SK-N-MC (cell line): ENCODE results near the gene CEP131.
A peak's percentile ranks its signal among the peaks of the same experiment; 100 is the strongest.

Experiments used
- DNase-seq: peaks from one replicate; pipeline ENCODE4 v3.0.0-alpha.2; 2011; ENCODE audit warnings: low read depth, low spot score
- H3K27ac ChIP-seq: fragments of 200-600 bp; sonication (generic); 2 replicates; pipeline ENCODE4 v1.5.1; 2016; ENCODE audit warnings: mixed run types
- H3K36me3 ChIP-seq: fragments of 200-600 bp; sonication (generic); 2 replicates; pipeline ENCODE4 v1.6.1; 2017; ENCODE audit warnings: antibody characterized with exemption, low read length, mixed read lengths; ENCODE audit not compliant: insufficient read depth
- H3K4me3 ChIP-seq: fragments of 200-600 bp; sonication (generic); 2 replicates; pipeline ENCODE4 v1.5.1; 2016
- H3K9ac ChIP-seq: fragments of 200-600 bp; sonication (generic); 2 replicates; pipeline ENCODE4 v1.8.0; 2017; ENCODE audit warnings: mixed run types, mixed read lengths; ENCODE audit not compliant: insufficient read length
- H3K9me3 ChIP-seq: fragments of 200-600 bp; sonication (generic); 2 replicates; pipeline ENCODE4 v1.6.1; 2017; ENCODE audit warnings: low read depth, mild to moderate bottlenecking, antibody characterized with exemption, low read length, moderate library complexity, mixed read lengths
- EZH2 ChIP-seq: fragments of 200-600 bp; sonication (generic); IDR thresholded peaks from one replicate; pipeline ENCODE4 v1.6.1; 2017; ENCODE audit warnings: antibody characterized with exemption
- FOXP2 ChIP-seq: optimal IDR thresholded peaks from 2 replicates; pipeline ENCODE3; 2011; ENCODE audit warnings: mild to moderate bottlenecking, moderate library complexity; ENCODE audit not compliant: insufficient read depth; ENCODE audit errors: extremely low read length, control extremely low read depth
- POLR2AphosphoS5 ChIP-seq: IDR thresholded peaks from 2 replicates; pipeline ENCODE4 v1.6.1; 2012; ENCODE audit warnings: mild to moderate bottlenecking, low read depth, low read length, borderline replicate concordance

Gene CEP131

GRCh38 chr17:81238490-81238814, 15.7 kb upstream of the CEP131 start:
- no peak for DNase-seq
- Histone ChIP-seq H3K9ac (peak overlapping the region; percentile 83), H3K9me3 (no peaks in the 10 kb centered on the region), H3K4me3 (peak overlapping the region; percentile 96), H3K27ac (no peak overlapping the region), H3K36me3 (peaks cover 4% of the 10 kb centered on the region)
- TF ChIP-seq EZH2 (no peak), POLR2AphosphoS5 (no peak), FOXP2 (no peak)

DNA sequence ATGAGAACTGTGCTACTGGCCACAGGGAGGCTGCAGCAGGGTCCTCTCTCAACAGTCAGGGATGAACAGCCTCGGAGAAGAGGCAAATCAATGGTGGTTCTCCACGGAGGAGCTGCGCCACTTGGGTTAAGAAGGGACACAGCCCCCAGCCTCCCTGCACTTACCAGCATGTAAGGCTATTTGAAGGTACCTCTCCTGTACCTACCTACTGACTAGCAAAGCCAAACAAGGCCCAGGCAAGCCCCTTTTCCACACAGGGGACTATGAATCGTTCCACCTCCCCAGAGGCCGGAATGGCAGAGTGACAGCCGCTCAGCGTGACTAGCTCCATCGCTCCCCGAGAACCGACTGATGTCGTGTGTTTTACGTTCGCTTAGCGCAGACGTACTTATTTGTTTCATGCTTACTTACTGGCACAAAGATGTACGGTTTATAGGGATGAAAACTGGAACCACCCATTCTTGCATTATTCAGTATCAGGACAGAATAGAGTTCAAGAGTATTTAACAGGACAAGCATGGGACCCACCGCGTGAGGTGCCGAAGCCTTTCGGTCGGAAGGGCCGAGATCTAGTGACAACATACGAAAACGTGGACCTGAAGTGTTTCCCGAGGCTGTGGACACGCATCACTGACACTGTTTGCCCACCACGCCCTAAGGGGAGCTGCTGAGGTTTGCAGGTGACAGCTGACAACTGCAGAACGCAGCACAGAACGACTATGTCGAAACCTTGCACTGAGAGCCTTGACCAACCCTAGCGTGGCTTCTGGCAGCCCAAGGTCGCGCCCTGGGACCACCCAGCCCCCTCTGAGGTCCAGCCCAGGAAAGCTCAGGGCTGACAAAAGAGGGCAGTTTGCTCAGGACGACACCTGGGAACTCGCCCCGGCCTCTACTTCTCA, 15.1 kb upstream of the CEP131 start:
- Histone ChIP-seq H3K36me3 (peaks cover 4% of the 10 kb centered on the region), H3K27ac (no peak overlapping the region), H3K4me3 (peak overlapping the region; percentile 96), H3K9ac (peak overlapping the region; percentile 83), H3K9me3 (no peaks in the 10 kb centered on the region)
- DNase-seq, result no peak
- TF ChIP-seq POLR2AphosphoS5 (no peak), FOXP2 (no peak), EZH2 (no peak)

GRCh38 chr17:81236784-81237183, 14.0 kb upstream of the CEP131 start:
- Histone ChIP-seq H3K9me3 (no peaks in the 10 kb centered on the region), H3K27ac (no peak overlapping the region), H3K4me3 (no peak overlapping the region), H3K36me3 (peaks cover 4% of the 10 kb centered on the region), H3K9ac (no peak overlapping the region)
- no peak for DNase-seq
- no peak for TF ChIP-seq EZH2
- TF ChIP-seq FOXP2, result no peak
- TF ChIP-seq POLR2AphosphoS5, result no peak

GRCh38 chr17:81235822-81236740, 13.3 kb upstream of the CEP131 start:
- Histone ChIP-seq H3K36me3 (no peaks in the 10 kb centered on the region), H3K27ac (no peak overlapping the region), H3K9ac (no peak overlapping the region), H3K9me3 (no peaks in the 10 kb centered on the region), H3K4me3 (no peak overlapping the region)
- no peak for TF ChIP-seq EZH2
- no peak for TF ChIP-seq FOXP2
- no peak for TF ChIP-seq POLR2AphosphoS5
- no peak for DNase-seq

DNA sequence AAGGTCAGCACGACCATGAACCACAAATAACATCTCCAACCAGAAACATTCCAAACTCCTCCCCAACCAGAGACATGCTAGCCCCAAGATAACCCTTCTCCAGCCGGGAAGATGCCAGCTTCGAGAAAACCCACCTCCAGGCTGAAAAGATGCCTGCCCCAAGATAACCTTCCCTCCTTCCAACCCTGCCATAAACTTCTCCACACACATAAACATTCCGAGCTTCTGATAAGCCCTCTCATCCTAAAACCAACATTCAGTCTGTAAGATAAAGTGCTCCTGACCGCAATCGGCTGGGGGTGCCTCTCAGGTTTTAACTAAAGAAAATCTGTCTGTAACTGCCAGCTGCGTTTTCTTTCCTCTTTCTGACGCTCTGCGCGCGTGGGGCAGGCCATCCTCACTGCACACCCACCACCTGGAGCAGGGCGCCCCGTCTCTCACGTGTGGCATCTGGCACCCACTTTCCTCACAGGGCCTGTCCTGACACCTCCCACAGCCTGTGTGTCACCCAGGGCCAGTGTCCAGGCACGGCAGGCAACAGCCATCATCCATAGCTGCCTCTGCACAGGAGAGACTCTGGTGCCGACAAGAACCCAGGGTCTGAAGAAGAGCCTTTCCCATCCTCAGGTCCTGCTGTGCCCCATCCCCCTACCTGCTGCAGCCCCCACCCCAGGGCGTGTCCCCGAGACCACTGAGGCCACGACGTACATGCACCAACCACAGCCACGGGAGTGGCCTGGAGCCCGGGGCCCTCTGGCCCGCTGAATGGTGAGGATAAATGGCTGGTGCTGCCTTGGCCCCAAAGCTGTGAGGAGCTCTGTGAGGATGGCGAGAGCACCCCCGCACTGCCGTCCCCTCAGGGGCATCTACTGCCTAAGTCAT, 12.4 kb upstream of the CEP131 start:
- no peak for DNase-seq
- H3K27ac ChIP-seq, result no peak overlapping the region
- no peaks in the 10 kb centered on the region for H3K36me3 ChIP-seq
- TF ChIP-seq EZH2 (no peak), POLR2AphosphoS5 (no peak), FOXP2 (no peak)
- no peak overlapping the region for H3K4me3 ChIP-seq
- H3K9ac ChIP-seq, result no peak overlapping the region
- H3K9me3 ChIP-seq, result no peaks in the 10 kb centered on the region

GRCh38 chr17:81234506-81234855, 11.7 kb upstream of the CEP131 start:
- Histone ChIP-seq H3K4me3 (no peak overlapping the region), H3K9ac (no peak overlapping the region), H3K9me3 (no peaks in the 10 kb centered on the region), H3K27ac (no peak overlapping the region), H3K36me3 (no peaks in the 10 kb centered on the region)
- DNase-seq, result no peak
- no peak for TF ChIP-seq FOXP2
- TF ChIP-seq POLR2AphosphoS5, result no peak
- TF ChIP-seq EZH2, result no peak

DNA sequence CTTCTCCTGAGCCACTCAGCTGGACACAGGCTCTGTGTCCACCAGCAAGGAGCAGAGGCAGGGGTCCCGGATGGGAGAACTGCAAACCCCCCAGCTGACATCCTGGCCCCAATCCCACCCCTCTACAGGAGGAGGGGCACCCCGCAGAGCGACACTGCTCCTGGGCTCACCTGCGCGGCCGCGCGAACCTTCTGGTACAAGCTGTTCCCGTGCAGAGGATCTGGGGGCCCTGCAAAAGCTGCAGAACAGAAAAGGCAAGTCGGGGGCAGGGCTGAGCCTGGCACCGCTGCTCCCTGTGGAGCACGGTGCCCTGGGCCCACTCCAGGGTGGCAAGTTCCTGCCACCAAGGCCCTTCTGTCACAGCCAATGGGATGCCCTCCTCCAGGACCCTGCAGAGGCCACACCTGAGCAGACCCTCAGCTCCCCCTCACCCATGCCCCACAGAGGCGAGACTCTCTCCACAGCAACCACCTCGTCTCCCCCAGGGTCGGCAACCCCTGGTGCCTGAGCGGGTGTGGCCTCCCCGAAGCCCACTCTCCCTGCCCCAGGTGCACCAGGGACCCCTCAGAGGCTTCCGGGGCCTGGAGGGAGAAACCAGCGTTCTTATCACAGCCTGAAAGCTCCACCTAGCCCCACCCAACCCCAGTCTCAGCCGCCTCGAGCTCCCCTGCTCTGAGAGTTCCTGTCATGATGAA, 11.2 kb upstream of the CEP131 start:
- Histone ChIP-seq H3K27ac (no peak overlapping the region), H3K4me3 (no peak overlapping the region), H3K36me3 (no peaks in the 10 kb centered on the region), H3K9me3 (no peaks in the 10 kb centered on the region), H3K9ac (no peak overlapping the region)
- no peak for DNase-seq
- no peak for TF ChIP-seq EZH2
- TF ChIP-seq POLR2AphosphoS5, result no peak
- TF ChIP-seq FOXP2, result no peak
